Activated B cell treated with CpG ODN at 0.5 μM for 24 hours (primary cell): ENCODE data around the gene RNF187. TPM values are rescaled to one million over a fixed set of nuclear protein-coding genes. Genes with fewer than 3 reads are reported as not detected.

Experiments used
- ATAC-seq: fragments of 200-7000 bp; cut with Tn5 transposase; one replicate; pipeline ENCODE4 v1.10.0; 2021; ENCODE audit warnings: low read depth, mild to moderate bottlenecking, moderate library complexity
- CTCF ChIA-PET: fragments of 350-600 bp; sonication (Branson Sonifier 250); formaldehyde crosslinking; loops from one replicate; lab custom pipeline; 2021; ENCODE audit warnings: antibody characterized with exemption; lab: Charles Lee
- POLR2A ChIA-PET: fragments of 350-600 bp; sonication (Branson Sonifier 250); formaldehyde crosslinking; loops from one replicate; lab custom pipeline; 2021; ENCODE audit warnings: antibody characterized with exemption; lab: Charles Lee
- DNase-seq: peaks from one replicate; pipeline ENCODE4 v3.0.0; 2022
- H3K27ac Mint-ChIP-seq: one replicate; pipeline ENCODE4 v1.8.0; 2020; ENCODE audit warnings: mixed read lengths
- H3K27me3 Mint-ChIP-seq: one replicate; pipeline ENCODE4 v1.8.0; 2021; ENCODE audit warnings: mixed read lengths
- H3K36me3 Mint-ChIP-seq: one replicate; pipeline ENCODE4 v1.8.0; 2021; ENCODE audit warnings: low read depth, mixed read lengths
- H3K4me1 Mint-ChIP-seq: one replicate; pipeline ENCODE4 v1.8.0; 2021; ENCODE audit warnings: mixed read lengths
- H3K4me3 Mint-ChIP-seq: one replicate; pipeline ENCODE4 v1.8.0; 2020; ENCODE audit warnings: mild to moderate bottlenecking, mixed read lengths
- H3K9me3 Mint-ChIP-seq: one replicate; pipeline ENCODE4 v1.8.0; 2020; ENCODE audit warnings: mixed read lengths
- CTCF ChIP-seq: fragments of 200-600 bp; IDR thresholded peaks from one replicate; pipeline ENCODE4 v1.8.0; 2022; ENCODE audit warnings: antibody characterized with exemption, mild to moderate bottlenecking
- intact Hi-C: fragments of 100-400 bp; cut with micrococcal nuclease; formaldehyde crosslinking; loops from one replicate; pipeline ENCODE4 v1.15.1; 2024
- total RNA-seq: library from RNA; stranded (reverse); gene quantifications from 2 replicates; pipeline ENCODE4 v1.2.3, GENCODE V29; 2022

RNF187 gene
- total RNA-seq, 1 donor from 2014 or later, result 64.0 TPM

- CTCF ChIA-PET, result interaction anchor here (4.4 kb wide), 1 partner anchor 12 kb away, joined by 29 read pairs; no protein-coding TSS in a partner anchor
- ATAC-seq (no peak), DNase-seq (no peak)
- no peaks in the 10 kb centered on the region for H3K36me3 Mint-ChIP-seq
- H3K4me1 Mint-ChIP-seq, result no peaks in the 10 kb centered on the region
- peaks cover 13% of the 10 kb centered on the region for H3K27me3 Mint-ChIP-seq
- intact Hi-C loops, result no loop called here
- no peaks in the 10 kb centered on the region for H3K9me3 Mint-ChIP-seq
- POLR2A ChIA-PET, result no interaction called here
- TF ChIP-seq CTCF, result no peak
- no peak overlapping the region for H3K27ac Mint-ChIP-seq
- no peak overlapping the region for H3K4me3 Mint-ChIP-seq
These were observed 25.6 kb downstream of the RNF187 start for GRCh38 chr1:228512781-228513198.

- Mint-ChIP-seq H3K4me1 (no peaks in the 10 kb centered on the region), H3K9me3 (no peaks in the 10 kb centered on the region), H3K4me3 (no peak overlapping the region), H3K36me3 (no peaks in the 10 kb centered on the region), H3K27ac (no peak overlapping the region), H3K27me3 (peaks cover 17% of the 10 kb centered on the region)
- DNase-seq (no peak), ATAC-seq (no peak)
- POLR2A ChIA-PET, result no interaction called here
- intact Hi-C loops, result no loop called here
- CTCF ChIA-PET, result interaction anchor here (4.4 kb wide), 1 partner anchor 12 kb away, joined by 29 read pairs; no protein-coding TSS in a partner anchor
- TF ChIP-seq CTCF, result no peak
These were observed 26.2 kb downstream of the RNF187 start for GRCh38 chr1:228513236-228513900.

- ATAC-seq (no peak), DNase-seq (no peak)
- no peak overlapping the region for H3K27ac Mint-ChIP-seq
- H3K9me3 Mint-ChIP-seq, result no peaks in the 10 kb centered on the region
- no peaks in the 10 kb centered on the region for H3K36me3 Mint-ChIP-seq
- H3K4me1 Mint-ChIP-seq, result no peaks in the 10 kb centered on the region
- H3K27me3 Mint-ChIP-seq, result peaks cover 18% of the 10 kb centered on the region
- intact Hi-C loops, result loop anchor here (2.0 kb wide), 1 partner anchor 1034 kb away; no protein-coding TSS in a partner anchor
- no peak for TF ChIP-seq CTCF
- ChIA-PET CTCF (interaction anchor here (0.9 to 4.4 kb wide), 3 partner anchors 13 to 384 kb away, joined by 3 to 29 read pairs (median 18); partner anchors contain the start of gene IBA57), POLR2A (no interaction called here)
- no peak overlapping the region for H3K4me3 Mint-ChIP-seq
These were observed 27.2 kb downstream of the RNF187 start for GRCh38 chr1:228514421-228514820.

GRCh38 chr1:228515200-228515834, 28.1 kb downstream of the RNF187 start:
- no peak for TF ChIP-seq CTCF
- H3K4me3 Mint-ChIP-seq, result no peak overlapping the region
- no peaks in the 10 kb centered on the region for H3K4me1 Mint-ChIP-seq
- ChIA-PET POLR2A (no interaction called here), CTCF (interaction anchor here (0.6 to 4.4 kb wide), 5 partner anchors 14 to 753 kb away, joined by 3 to 29 read pairs (median 11); no protein-coding TSS in a partner anchor)
- intact Hi-C loops, result loop anchor here (1.0 to 2.0 kb wide), 5 partner anchors 14 to 1035 kb away; no protein-coding TSS in a partner anchor
- no peak overlapping the region for H3K27ac Mint-ChIP-seq
- DNase-seq, result no peak
- H3K9me3 Mint-ChIP-seq, result no peaks in the 10 kb centered on the region
- peak; percentile 45 for ATAC-seq
- H3K27me3 Mint-ChIP-seq, result peaks cover 18% of the 10 kb centered on the region
- no peaks in the 10 kb centered on the region for H3K36me3 Mint-ChIP-seq

- TF ChIP-seq CTCF, result no peak
- Mint-ChIP-seq H3K9me3 (no peaks in the 10 kb centered on the region), H3K4me1 (no peaks in the 10 kb centered on the region), H3K27me3 (peaks cover 15% of the 10 kb centered on the region), H3K27ac (no peak overlapping the region), H3K36me3 (no peaks in the 10 kb centered on the region), H3K4me3 (no peak overlapping the region)
- POLR2A ChIA-PET, result no interaction called here
- DNase-seq (no peak), ATAC-seq (no peak)
- intact Hi-C loops, result no loop called here
- CTCF ChIA-PET, result no interaction called here
These were observed 30.5 kb downstream of the RNF187 start for GRCh38 chr1:228517655-228518054.
